GM12864 (cell line): ENCODE data around the gene CD58.

Source experiments
- DNase-seq: peaks from one replicate; pipeline ENCODE4 v3.0.0-alpha.2; 2011; ENCODE audit warnings: low read depth
- H3K4me3 ChIP-seq: 2 replicates; pipeline ENCODE4 v1.5.1; 2011; ENCODE audit warnings: mild to moderate bottlenecking, low read depth, low read length, control low read depth
- CTCF ChIP-seq: IDR thresholded peaks from 2 replicates; pipeline ENCODE4 v1.5.1; 2011; ENCODE audit warnings: low read depth, mild to moderate bottlenecking, moderate library complexity, low read length, control low read depth, inconsistent platforms; ENCODE audit errors: missing control alignments

Gene CD58

GRCh38 chr1:116481934-116482333, 88.9 kb downstream of the CD58 start:
- DNase-seq: no peak
- no peak overlapping the region for H3K4me3 ChIP-seq
- TF ChIP-seq CTCF: no peak

GRCh38 chr1:116478621-116479020, 92.2 kb downstream of the CD58 start:
- TF ChIP-seq CTCF: no peak

GRCh38 chr1:116477429-116477828, 93.4 kb downstream of the CD58 start:
- no peak for TF ChIP-seq CTCF
- DNase-seq: no peak

More at GRCh38 chr1:116478621-116479020, 92.2 kb downstream of the CD58 start:
- H3K4me3 ChIP-seq: no peak overlapping the region
- DNase-seq: no peak

GRCh38 chr1:116476321-116476720, 94.5 kb downstream of the CD58 start:
- TF ChIP-seq CTCF: no peak
- DNase-seq: no peak
- no peak overlapping the region for H3K4me3 ChIP-seq

More at GRCh38 chr1:116477429-116477828, 93.4 kb downstream of the CD58 start:
- H3K4me3 ChIP-seq: no peak overlapping the region

- H3K4me3 ChIP-seq: no peak overlapping the region
- DNase-seq: no peak
- no peak for TF ChIP-seq CTCF
These were observed 95.0 kb downstream of the CD58 start for GRCh38 chr1:116475850-116476218.

GRCh38 chr1:116474921-116475849, 95.6 kb downstream of the CD58 start:
- no peak for DNase-seq
- H3K4me3 ChIP-seq: no peak overlapping the region
- TF ChIP-seq CTCF: no peak

- H3K4me3 ChIP-seq: no peak overlapping the region
- DNase-seq: no peak
- no peak for TF ChIP-seq CTCF
These were observed 98.3 kb downstream of the CD58 start for GRCh38 chr1:116472431-116472961.
